NCI-H82 (cell line): Measurements from ENCODE around the gene PGAM2.

Experiments
- DNase-seq: peaks from one replicate; lab custom pipeline; 2025; lab: John Stamatoyannopoulos, UW

Gene PGAM2

DNA sequence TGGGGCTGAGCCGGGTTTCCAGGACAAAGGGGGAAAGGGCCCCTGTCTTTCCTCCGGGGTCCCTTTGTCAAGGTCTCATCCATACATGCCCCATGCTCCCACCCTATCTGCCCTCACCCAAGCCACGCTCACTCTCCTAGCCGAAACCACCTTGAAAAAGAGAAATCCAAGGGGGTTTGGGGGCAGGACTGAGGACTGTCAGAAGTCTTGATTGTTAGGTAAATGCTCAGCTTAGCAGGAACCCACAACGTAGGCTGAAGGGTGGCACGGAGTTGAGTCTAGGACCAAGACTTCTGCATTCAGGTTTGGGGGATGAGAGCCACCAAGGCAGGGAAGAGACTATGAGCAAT lies 719 bp upstream of the PGAM2 start:
- DNase-seq: no peak

DNA sequence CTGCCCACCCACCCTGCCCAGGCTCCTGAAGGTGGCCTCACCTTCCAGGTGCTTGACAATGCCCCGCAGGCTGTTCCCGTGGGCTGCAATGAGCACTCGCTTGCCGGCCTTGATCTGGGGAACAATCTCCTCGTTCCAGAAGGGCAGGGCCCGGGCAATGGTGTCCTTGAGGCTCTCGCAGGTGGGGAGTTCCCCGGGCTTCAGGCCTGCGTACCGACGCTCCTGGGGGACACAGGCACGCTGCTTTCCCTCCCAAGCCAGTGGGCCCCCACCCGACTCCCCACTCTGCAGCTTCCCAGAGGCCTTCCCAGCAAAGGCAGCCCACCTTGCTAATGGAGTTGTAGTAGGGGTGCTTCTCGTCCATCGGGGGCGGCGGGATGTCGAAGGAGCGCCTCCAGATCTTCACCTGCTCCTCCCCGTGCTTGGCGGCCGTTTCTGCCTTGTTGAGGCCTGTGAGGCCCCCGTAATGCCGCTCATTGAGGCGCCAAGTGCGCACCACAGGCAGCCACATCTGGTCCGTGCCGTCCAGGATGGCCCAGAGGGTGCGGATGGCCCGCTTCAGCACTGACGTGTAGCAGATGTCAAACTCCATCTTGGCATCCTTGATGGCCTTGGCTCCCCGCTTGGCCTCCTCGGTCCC lies 456 bp downstream of the PGAM2 start:
- DNase-seq: no peak

DNA sequence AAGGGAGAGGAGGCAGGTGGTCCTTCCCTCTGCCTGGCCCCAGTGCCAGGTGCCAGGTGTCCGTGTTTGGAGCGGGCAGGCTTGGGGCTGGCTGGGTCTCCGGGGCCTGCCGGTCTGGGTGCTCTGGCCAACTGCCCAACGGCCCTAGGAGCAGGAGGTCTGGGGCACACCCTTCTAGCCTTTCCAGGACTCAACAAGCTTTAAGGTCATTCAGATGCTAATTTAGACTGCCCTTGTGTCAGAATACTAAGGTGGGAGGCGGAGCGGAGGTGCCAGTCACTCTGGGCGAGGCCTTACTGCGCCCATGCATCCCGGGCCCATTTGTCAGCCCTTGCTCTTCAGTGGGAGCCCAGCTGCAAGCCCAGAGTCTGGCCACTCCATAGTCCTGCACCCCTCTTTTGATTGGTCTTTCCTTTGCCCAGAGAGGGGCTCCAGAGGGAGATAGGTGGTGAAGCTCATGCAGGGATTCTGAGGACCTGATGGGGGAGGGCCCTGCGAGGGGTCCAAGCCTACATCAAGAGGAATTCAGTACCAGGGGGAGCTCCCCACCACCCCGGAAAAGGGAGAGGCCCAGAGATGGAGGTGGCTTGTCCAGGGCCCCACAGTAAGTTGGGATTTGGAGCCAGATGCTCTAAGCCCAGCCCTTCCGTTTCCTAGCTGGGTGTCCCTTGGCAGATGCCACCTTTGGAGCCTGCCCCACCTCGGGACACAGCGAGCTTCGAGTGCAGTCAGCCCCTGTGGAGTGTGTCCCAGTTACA lies 1.3 kb downstream of the PGAM2 start:
- no peak for DNase-seq

DNA sequence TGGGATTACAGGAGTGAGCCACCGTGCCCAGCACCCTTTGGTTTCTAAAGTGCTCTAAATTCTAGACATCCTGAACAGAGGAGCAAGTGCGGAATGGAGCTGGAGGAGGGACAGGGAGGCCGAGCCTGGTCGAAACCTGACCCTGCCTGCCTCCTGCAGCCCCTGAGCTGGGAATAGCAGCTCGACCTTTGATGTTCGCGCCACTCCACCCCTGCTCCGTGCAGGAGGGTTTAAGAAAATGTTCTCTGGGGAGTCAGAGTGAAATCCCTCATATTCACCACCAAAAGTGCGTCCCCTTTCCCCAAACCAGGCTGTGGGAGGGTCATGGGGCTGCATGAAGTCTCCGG lies 1.8 kb downstream of the PGAM2 start:
- no peak for DNase-seq

DNA sequence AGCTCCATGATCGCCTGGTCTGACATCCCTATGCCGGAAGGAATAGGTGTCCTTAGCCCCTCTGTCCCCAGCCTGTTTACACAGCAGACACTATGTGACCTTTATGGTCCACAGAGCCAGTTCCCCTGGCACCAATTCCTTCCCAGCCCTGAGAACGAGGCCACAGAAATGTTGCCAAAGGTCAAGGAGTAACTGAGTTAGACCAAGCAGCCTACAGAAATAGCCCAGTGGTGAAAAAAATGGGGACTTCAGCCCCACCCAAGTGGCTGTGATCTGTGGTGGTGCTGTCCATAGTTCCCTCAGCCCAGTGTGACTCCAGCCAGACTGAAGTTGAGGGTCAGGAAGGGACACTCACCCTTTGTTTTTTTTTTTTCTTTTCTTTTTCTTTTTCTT lies 2.5 kb downstream of the PGAM2 start:
- DNase-seq: no peak

DNA sequence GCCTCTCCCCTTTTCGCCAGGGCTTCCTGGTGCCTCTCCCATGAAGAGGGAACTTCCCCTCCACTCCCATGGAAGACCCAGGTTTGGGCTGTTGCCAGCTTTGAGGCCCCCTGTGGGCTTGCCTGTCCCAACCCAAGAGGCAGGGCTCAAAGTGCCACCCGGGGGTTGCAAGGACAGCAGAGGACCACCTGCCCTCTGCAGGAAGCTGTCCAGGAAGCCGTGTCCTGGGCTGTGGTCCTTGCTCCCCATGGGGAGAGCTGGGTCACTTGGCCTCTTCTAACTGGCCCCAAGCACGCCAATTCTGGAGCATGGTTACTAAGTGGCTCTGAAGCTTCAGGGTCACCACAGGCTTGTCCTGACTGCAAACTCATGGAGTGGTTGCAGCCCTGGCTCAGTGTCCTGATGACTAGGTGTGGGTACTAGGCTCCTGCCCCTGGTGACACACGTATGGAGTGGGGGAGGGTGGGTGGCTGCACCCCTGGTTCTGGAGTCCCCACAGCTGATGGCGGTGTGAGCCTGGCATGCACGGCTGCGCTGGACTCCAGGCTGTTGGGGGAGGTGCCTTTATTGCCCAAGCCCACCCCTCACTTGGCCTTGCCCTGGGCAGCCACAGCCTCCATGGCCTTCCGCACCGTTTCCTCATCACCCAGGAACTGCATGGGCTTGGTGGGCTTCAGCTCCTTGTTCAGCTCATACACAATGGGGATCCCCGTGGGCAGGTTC lies 3.0 kb downstream of the PGAM2 start:
- DNase-seq: no peak

DNA sequence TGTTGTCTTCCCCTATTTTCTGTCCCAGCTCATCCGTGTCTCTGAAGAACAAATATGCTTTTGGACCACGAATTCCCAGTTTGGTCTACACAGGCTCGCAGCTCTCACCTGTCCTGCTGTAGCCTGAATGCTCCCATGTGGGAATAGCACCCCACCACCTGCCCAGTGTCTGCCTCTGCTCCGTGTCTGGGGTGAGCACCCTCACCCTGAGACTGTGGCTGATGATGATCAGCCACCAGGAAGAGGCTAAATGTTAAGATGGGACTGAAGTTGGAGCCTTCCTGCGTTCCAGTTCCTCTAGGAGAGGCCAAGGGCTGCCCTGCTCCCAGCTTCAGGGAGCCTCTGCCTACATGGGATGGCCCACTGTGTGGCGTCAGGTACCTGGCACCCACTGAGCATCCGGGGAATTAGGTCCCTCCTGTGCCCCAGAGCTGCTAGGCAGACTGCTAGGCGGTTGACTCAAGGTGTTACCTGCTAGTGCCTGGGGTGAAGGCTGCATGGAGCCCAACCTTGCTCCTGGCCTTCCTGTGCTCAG lies 3.7 kb downstream of the PGAM2 start:
- DNase-seq: no peak

DNA sequence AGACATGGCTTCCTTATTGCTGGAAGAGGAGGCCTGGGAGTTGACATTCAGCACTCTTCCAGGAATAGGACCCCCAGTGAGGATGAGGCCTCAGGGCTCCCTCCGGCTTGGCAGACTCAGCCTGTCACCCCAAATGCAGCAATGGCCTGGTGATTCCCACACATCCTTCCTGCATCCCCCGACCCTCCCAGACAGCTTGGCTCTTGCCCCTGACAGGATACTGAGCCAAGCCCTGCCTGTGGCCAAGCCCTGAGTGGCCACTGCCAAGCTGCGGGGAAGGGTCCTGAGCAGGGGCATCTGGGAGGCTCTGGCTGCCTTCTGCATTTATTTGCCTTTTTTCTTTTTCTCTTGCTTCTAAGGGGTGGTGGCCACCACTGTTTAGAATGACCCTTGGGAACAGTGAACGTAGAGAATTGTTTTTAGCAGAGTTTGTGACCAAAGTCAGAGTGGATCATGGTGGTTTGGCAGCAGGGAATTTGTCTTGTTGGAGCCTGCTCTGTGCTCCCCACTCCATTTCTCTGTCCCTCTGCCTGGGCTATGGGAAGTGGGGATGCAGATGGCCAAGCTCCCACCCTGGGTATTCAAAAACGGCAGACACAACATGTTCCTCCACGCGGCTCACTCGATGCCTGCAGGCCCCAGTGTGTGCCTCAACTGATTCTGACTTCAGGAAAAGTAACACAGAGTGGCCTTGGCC lies 4.3 kb downstream of the PGAM2 start:
- DNase-seq: no peak

DNA sequence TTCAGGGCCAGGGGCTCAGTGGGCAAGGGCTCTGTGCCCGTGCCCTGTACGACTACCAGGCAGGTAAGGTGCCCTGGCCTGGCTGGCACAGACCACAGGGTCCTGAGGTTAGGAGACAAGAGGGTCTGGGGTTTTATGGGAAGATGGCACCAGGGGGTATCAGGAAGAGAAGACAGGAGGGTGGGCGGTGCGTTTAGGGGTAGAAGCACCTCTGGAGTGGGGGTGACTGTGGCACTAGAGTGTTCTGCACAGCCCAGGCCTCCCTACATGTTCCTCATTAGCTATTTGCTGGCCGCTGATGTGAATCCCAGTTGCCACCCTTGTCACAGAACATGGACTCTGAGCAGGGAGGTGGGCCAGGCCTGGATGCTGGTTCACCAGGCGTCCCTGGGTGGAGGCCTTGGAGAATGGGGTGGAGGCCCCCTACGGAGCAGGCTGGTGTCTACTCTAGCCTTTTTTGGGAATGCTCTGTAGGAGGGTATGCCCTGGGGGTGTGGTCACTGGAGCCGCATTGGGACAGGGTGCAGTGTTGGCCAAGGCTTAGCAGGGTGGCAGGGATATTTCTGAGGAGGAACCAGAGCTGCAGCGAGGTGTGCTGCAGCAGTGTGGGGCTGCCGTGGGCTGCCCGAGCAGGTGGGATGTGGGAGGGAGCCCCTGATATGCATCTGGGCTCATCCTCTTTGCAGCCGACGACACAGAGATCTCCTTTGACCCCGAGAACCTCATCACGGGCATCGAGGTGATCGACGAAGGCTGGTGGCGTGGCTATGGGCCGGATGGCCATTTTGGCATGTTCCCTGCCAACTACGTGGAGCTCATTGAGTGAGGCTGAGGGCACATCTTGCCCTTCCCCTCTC lies 5.0 kb downstream of the PGAM2 start:
- DNase-seq: no peak

DNA sequence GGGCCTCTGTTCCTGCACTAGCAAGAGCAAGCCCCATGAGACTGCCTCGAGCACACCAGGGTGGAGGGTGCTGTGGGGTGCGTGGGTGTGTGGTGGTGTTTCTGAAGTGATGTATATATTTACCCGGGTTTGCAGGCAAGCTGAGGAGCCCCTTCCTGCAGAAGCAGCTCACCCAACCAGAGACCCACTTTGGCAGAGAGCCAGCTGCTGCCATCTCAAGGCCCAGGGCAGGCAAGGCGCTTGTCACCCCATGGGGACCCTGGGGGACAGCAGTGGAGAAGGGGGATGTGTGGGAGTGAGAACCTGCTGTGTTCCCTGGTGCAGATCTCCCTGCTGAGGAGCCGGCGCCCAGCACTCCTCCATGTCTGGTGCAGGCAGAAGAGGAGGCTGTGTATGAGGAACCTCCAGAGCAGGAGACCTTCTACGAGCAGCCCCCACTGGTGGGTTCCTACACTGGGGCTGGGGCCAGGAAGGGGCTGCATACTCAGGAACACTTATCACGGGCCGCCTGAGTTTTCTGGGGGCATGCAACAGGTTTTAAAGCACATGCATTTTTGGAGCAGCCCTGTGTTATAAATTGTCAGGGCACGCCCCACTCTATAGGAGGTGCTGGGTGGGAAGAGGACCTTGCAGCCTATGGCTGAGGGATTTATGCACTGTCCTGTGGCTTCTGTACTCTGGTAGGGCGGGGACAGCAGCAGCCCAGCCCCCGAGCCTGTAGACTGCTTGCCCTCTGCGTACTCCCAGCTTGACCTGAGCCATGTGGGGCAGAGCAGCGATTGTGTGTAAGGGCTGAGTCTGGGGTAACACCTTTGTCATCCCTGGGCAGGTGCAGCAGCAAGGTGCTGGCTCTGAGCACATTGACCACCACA lies 5.9 kb downstream of the PGAM2 start:
- no peak for DNase-seq

DNA sequence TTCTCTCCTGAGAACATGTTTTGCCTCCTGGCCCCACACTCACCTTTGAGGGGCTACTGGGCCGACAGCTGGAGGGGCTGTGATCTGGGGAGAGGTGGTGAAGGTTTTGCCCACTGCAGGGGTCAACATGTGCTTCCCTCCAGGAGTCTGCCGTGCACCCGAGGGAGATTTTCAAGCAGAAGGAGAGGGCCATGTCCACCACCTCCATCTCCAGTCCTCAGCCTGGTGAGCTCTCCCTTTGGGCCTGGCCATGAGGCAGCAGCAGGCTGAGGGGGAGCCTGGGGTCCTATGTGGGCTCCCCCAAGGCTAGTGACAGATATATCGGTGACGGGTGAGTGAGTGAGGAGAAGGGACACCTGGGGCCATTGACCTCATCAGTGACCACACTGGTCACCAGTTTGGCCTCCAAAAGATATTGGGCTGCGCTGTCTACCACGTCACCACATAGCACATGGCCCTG lies 6.6 kb downstream of the PGAM2 start:
- no peak for DNase-seq

DNA sequence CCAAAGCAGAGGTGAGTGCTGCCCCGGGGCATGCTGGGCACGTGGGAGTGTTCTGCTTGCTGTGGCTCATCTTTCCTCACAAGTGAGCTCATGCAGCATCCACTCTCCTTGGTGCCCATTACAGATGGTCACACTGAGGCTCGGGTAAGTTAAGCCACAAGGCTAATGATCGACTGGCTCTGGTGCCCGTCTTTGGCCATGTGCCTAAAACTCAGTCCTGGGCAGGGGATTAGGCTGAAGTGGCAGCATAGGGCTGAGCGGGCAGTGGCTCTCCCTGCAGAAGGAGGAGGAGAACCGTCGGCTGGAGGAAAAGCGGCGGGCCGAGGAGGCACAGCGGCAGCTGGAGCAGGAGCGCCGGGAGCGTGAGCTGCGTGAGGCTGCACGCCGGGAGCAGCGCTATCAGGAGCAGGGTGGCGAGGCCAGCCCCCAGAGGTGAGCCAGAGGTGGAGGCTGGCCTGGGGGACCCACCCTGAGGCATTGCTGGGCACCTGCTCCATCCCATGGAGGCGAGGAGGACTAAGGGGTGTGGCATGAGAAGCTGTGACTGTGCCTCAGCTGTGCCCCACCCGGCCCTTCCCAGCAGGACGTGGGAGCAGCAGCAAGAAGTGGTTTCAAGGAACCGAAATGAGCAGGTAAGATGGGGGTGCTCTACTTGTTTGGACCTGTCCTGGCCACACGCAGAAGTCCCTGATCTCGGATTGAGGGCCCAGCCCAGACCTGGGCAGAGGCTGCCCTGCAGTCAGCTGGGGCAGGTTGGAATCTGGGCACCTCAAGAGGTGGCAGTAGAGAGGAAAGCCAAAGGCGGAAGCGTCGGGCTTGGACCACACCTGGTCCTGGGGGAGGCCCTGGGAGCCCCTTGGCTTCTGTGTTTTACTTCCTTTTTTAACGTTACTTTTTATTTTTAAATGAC lies 7.3 kb downstream of the PGAM2 start:
- DNase-seq: no peak

DNA sequence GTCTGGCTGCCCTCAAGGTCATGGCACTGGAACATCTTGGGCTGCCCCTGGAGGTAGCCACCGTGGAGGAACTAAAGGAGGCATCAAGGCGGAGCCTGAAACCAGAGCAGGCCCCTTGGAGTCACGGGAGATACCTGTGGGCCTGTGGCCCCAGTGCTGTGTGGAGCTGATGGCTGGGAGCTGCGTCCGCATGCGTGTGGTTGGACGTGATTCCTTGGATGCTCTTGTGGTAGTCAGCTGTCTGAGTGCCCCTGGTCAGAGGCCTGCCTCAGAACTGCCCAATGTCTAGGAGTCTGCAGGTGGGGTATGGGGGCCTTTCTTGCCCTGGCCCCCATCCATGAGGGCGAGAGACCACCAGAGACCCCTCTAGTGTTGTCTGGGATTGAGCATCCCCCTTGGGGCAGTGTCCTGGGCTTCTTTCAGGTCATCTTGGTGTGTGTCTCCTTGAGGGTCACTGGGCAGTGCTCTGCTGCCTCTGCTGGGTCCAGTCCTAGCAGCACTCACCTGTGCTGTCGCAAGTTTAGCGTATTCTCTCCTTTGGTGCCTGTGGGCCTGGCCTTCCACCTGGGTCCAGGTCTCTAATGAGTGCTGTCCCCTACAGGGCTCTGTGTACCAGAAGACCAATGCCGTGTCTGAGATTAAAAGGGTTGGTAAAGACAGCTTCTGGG lies 8.1 kb downstream of the PGAM2 start:
- DNase-seq: no peak

DNA sequence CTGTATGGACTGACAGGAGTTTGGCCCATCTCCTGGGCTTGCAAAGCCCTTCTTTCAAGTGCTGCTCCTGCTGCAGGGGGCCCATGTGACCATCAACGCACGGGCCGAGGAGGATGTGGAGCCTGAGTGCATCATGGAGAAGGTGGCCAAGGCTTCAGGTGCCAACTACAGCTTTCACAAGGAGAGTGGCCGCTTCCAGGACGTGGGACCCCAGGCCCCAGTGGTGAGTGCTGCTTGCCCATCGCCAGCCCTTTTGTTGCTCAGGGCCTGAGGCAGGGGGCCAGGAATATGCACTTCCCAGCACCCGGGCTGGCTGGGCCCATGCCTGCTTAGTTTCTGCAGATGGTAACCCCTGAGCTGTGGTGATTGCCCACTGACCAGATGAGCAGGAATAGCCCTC lies 8.7 kb downstream of the PGAM2 start:
- no peak for DNase-seq

DNA sequence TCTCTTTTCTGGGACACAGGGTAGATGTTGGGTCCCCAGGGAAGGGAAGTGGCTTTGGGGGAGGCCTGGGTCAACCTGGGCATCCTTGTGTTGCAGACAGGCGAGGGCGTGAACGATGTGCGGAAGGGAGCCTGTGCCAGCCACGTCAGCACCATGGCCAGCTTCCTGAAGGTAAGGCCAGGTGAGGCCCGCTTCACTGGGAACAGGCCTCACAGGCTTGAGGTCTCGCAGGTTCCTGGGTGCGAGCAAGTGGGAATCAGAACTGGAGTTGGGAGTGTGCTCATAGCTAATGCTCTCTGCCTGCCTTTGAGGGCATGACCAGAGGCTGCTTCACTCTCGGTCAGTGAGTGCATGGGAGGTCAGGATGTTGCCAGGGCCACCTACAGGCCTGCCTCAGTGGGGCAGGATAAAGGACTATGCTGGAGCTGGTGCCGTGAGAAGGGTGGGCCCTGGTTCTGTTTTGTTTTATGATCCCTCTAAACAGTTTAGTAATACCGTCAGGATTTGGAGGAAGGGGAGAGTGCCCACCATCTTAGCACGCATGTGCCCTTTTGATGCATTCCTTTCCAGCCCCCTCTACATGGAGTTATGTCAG lies 12.5 kb downstream of the PGAM2 start:
- no peak for DNase-seq

DNA sequence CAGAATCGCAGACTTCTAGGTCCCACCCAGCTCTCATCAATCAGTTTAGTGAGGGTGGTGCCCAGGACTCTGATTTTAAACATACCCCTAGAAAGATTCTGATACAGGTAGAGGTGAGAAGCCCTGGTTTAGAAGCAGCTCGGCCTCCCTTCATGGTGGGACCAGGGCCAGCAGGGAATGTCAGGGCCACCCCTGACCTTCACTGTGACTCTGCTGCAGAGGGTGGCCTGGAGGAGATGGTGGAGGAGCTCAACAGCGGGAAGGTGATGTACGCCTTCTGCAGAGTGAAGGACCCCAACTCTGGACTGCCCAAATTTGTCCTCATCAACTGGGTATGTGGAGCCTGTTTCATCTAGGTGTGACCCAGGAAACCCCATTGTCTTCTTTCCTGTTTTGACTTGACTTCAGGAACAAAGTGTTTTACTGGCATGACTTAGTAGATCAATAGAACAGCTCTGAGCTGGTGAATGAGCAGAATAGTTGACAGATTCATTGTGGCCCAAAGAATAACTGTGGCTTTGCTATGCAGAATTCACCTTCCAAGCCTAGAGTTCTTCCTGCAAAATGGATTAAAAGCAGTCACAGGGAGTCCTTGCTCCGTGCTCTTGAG lies 13.7 kb downstream of the PGAM2 start:
- DNase-seq: no peak

DNA sequence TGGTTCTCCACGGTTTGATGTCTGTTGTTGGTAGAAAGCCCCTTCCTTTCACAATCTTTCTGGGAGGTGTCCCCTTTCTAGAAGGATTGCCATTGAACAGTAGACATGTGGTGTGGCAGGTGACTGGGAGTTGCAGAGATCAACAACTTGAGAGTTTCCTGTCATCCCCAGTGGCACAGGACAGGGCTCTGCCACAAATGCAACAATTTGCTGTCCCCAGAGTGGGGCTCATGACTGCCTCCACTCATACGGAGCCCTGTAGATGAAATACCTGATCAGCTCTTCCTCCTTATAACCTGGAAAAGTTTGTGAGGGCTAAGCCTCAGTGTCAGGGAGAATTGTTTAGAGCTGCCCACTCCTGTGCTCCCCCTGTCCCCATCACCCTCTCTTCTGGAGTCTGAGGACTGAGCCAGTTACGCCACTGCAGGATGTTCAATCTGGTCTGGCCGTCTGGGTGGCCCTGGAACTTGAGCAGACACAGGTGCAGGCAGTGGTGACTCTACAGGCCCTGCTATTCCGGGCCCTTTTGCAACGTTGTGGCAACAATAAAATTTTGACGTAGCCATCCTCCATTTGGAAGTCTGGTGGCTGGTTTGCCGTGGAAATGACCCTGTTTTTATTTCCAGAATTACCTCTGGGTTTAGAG lies 14.3 kb downstream of the PGAM2 start:
- DNase-seq: no peak
